T47D (cell line): ENCODE results near the gene AGK.
"Not testable (repeated sequence)": the region's sequence is repeated elsewhere in the genome, so short reads cannot be mapped to it uniquely, and the experiment has no call there.

ENCODE experiments used
- DNase-seq, 2 experiments: peaks; one replicate each; pipeline versions ENCODE4 v3.0.0 to v3.0.0-alpha.2; 2011 to 2012; ENCODE audit warnings: low read depth in 1 of 2, low spot score in 1 of 2
- JUND ChIP-seq: IDR thresholded peaks from 2 replicates; pipeline ENCODE4 v1.6.1; 2012; ENCODE audit warnings: low read depth
- in situ Hi-C: cut with HindIII; loops from 2 replicates; pipeline ENCODE4 v1.10.0; 2016; ENCODE audit warnings: low sequenced_read_pairs, low pct_unique_long_range_greater_than_20kb

The AGK gene

GRCh38 chr7:141612861-141613260 is 61.7 kb downstream of the AGK start:
- in situ Hi-C loops: no loop called here
- no peak for TF ChIP-seq JUND
- DNase-seq: no peak

DNA sequence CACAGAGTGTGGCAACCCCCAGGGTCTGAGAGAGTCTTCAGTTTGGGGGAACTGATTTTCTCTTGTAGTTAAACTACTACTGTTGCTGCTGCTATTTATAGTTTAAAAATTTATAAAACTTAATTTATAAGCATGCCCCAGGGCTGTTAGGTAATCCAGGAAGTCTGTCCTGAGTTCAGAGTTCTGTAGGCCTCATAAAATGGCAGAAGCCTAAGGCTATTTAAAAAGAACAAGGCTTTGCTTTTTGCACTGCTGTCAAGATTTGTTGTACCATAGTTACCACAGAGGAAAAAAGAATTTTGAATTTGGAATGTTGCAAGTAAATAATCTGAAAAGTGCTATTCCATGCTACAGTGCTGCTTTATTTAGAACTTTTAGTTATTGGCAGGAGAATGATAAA is 66.1 kb downstream of the AGK start:
- TF ChIP-seq JUND: no peak
- DNase-seq: peak; percentile 2 to 37

DNA sequence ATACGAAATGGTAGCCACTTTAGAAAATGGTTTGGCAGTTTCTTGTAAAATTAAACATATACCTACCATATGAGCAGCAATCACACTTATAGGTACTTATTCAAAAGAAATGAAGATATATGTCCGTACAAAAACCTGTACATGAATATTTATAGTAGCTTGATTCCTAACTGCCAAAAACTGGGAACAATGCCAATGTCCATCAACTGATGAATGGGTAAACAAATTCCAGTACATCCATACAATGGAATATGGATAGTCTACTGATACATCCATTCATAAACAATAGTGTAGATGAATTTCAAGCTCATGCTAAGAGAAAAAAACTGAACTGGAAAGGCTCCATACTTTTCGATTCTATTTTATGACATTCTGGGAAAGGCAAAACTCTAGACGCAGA is 68.5 kb downstream of the AGK start:
- in situ Hi-C loops: no loop called here
- peak in 1 of 2 experiments; percentile 9 for DNase-seq
- no peak for TF ChIP-seq JUND

More for the DNA sequence above, 66.1 kb downstream of the AGK start:
- in situ Hi-C loops: no loop called here

DNA sequence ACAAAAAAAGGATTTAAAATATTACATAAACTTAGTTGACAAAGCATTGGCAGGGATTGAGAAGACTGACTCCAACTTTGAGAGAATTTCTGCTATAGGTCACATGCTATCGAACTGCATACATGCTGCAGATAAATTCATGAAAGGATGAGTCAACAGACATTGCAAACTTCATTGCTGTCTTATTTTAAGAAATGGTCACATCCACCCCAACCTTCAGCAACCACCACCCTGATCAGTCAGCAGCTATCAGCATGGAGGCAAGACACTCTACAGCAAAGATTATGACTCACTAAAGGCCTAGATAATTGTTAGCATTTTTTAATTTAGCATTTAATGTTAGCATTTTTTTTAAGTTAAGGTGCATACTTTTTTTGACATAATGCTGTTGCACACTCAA is 73.6 kb downstream of the AGK start:
- no peak for DNase-seq
- in situ Hi-C loops: no loop called here
- TF ChIP-seq JUND: no peak

DNA sequence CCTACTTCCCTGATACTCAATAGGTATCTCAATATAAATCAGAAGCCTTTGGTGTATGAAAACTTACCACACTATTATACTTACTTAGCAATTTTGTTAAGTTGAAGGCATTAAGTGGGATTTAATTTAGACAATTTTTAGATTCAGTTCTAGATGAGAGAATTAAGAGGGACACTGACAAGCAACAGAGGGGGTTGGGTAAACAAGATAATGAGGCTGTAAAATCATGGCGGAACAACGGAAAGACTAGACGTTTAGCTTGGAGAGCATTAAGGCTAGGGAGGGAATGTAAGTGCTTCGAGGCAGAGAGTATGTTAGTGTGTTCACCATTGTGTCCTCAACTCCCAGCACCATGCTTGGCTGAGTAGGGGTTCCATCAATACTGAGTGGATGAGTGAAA is 79.4 kb downstream of the AGK start:
- DNase-seq: no peak
- in situ Hi-C loops: no loop called here
- no peak for TF ChIP-seq JUND

- in situ Hi-C loops: no loop called here
- no peak for DNase-seq
- TF ChIP-seq JUND: no peak
Observed at GRCh38 chr7:141631525-141631924, 80.3 kb downstream of the AGK start.

DNA sequence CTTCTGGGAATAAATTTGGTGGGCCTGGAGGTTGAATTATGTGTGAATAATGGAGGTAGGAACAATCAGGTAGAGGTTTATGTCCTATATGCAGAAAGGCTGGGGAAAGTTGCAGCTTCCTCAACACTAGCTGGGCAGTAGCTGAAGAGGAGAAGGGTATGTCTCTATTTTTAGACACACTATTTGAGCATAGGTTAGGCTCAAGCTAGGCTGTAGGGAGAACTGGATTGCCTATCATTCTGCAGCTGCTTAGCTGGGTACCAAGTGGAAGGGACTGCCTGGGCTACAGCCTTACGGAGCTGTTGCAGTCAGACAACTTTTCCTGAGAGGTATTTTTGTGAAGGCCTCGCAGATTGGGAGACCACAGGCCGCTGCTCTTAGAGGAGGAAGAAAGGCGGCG is 82.9 kb downstream of the AGK start:
- no peak for TF ChIP-seq JUND
- DNase-seq: no peak
- in situ Hi-C loops: no loop called here

DNA sequence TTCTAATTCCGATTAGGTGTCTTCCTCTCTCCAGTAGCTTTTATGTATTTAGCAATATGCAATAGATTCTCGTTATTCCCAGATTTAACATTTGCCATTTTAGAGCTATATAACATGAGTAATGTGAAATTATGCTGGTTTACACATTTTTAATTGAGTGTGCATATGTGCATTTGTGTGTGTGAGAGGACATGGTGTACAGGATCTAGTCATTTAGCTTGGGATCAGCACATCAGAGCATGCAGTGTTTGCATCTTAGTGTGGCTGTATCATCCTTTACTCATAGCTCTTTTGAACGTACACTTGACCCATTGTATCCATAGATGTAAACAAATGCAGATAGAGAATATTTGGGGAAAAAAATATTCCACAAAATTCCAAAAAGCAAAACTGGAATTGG is 84.8 kb downstream of the AGK start:
- no peak for TF ChIP-seq JUND
- in situ Hi-C loops: no loop called here
- no peak for DNase-seq

GRCh38 chr7:141640239-141640840 is 89.1 kb downstream of the AGK start:
- no peak for DNase-seq
- no peak for TF ChIP-seq JUND
- in situ Hi-C loops: no loop called here

GRCh38 chr7:141641876-141642275 is 90.7 kb downstream of the AGK start:
- peak in 1 of 2 experiments; percentile 19 for DNase-seq
- in situ Hi-C loops: no loop called here
- TF ChIP-seq JUND: no peak

DNA sequence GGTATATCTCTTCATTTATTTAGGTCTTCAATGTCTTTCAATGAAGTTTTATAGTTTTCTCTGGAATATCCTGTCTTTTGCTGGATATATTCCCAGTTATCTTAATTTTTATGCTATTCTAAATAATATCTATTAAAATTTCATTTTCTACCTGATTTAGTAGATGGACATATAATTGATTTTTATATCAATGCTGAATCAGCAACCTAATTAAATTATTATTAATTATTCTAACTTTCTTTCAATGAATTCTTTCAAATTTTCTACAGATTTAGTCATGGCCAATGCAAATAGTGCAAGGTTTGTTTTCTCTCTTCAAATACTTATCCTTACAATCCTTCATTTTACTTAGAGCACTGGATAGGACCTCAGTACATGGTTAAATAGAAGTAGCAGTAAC is 94.0 kb downstream of the AGK start:
- no peak for TF ChIP-seq JUND
- in situ Hi-C loops: no loop called here
- DNase-seq: no peak

DNA sequence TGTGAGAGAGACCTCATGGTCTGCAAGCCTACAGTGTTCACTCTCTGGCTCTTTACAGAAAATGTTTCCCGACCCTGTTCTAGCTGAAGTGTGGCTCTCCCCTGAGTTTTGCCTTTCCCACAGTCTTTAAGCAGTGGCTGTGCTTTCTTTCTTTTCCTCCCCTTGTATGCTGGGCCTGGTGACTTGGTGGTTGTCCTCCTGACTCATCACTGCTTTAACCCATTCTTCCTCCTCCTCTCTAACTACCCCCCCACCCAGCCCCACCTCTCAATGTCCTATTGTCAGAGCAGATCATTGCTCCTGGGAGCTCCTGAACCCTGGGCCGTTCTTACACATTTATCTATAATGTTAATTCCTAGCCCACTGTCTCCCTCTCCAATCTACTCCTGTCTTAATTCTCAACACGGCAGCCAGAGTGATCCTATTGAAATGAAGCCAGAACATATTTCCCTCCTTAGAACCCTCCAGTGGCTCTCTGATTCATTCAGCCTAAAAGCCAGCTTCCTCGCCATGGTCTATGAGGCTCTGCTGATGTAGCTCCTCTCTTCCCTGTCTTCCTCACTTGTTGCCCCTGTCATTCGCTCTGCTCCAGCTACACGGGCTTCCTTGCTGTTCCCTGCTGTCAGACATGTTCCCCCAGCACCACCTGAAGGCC is 95.7 kb downstream of the AGK start:
- in situ Hi-C loops: no loop called here
- DNase-seq: no peak
- TF ChIP-seq JUND: no peak

- in situ Hi-C loops, DNase-seq: not testable (repeated sequence)
Observed at GRCh38 chr7:141647701-141648100, 96.5 kb downstream of the AGK start.
